Measurements from ENCODE around the gene NFIL3.

NFIL3 gene

GRCh38 chr9:91421128-91421765, 2.4 kb downstream of the NFIL3 start:
- peak; percentile 34 for DNase-seq

- peak; percentile 29 for DNase-seq
These were observed 3.0 kb downstream of the NFIL3 start for GRCh38 chr9:91420501-91421127.

GRCh38 chr9:91419222-91420191, 4.1 kb downstream of the NFIL3 start:
- peak; percentile 95 for DNase-seq

- peak; percentile 18 for DNase-seq
These were observed 5.4 kb downstream of the NFIL3 start for GRCh38 chr9:91418215-91418610.

GRCh38 chr9:91417602-91418214, 5.9 kb downstream of the NFIL3 start:
- peak; percentile 9 for DNase-seq

GRCh38 chr9:91416096-91416712, 7.4 kb downstream of the NFIL3 start:
- peak; percentile 53 for DNase-seq

GRCh38 chr9:91415290-91415689, 8.3 kb downstream of the NFIL3 start:
- no peak for DNase-seq

GRCh38 chr9:91412941-91413340, 10.7 kb downstream of the NFIL3 start:
- DNase-seq = no peak

GRCh38 chr9:91411096-91411771, 12.4 kb downstream of the NFIL3 start:
- peak; percentile 20 for DNase-seq

- no peak for DNase-seq
These were observed 13.5 kb downstream of the NFIL3 start for GRCh38 chr9:91410161-91410560.

- DNase-seq = peak; percentile 12
These were observed 15.2 kb downstream of the NFIL3 start for GRCh38 chr9:91408475-91408874.

GRCh38 chr9:91407580-91408318, 15.9 kb downstream of the NFIL3 start:
- no peak for DNase-seq

- no peak for DNase-seq
These were observed 18.1 kb downstream of the NFIL3 start for GRCh38 chr9:91405343-91406077.

- DNase-seq = no peak
These were observed 19.7 kb downstream of the NFIL3 start for GRCh38 chr9:91403665-91404543.

GRCh38 chr9:91398926-91399325, 24.7 kb downstream of the NFIL3 start:
- no peak for DNase-seq

GRCh38 chr9:91395553-91396471, 27.8 kb downstream of the NFIL3 start:
- peak; percentile 95 for DNase-seq

GRCh38 chr9:91395106-91395552, 28.5 kb downstream of the NFIL3 start:
- peak; percentile 24 for DNase-seq

- DNase-seq = no peak
These were observed 29.8 kb downstream of the NFIL3 start for GRCh38 chr9:91393826-91394225.
